Measurements from ENCODE around the gene ANTXR1.

ANTXR1 gene

GRCh38 chr2:69291721-69292120 lies 278.7 kb downstream of the ANTXR1 start:
- DNase-seq = no peak

- no peak for DNase-seq
These were observed 279.3 kb downstream of the ANTXR1 start for GRCh38 chr2:69292256-69292655.

GRCh38 chr2:69296421-69296820 lies 283.4 kb downstream of the ANTXR1 start:
- no peak for DNase-seq

- DNase-seq = no peak
These were observed 284.2 kb downstream of the ANTXR1 start for GRCh38 chr2:69297216-69297615.

GRCh38 chr2:69298261-69298660 lies 285.3 kb downstream of the ANTXR1 start:
- peak; percentile 96 for DNase-seq

- DNase-seq = peak; percentile 36
These were observed 285.9 kb downstream of the ANTXR1 start for GRCh38 chr2:69298862-69299261.
